Measurements from ENCODE around the gene PCMTD2.

Gene PCMTD2

GRCh38 chr20:64253000-64253383 is 2.6 kb upstream of the PCMTD2 start:
- peaks cover 10% of the 10 kb centered on the region for H3K4me1 ChIP-seq (ENCODE audit: low read depth, poor library complexity, severe bottlenecking)
- H3K4me3 ChIP-seq (IDR thresholded peaks at IDR 0.05; ENCODE audit: insufficient read depth, low read depth, low read length), result no peak overlapping the region
- no peaks in the 10 kb centered on the region for H3K36me3 ChIP-seq (ENCODE audit: insufficient read depth)
- H3K27me3 ChIP-seq (ENCODE audit: insufficient read depth, low read depth), result peaks cover 38% of the 10 kb centered on the region
- TF ChIP-seq, protein P1, sequence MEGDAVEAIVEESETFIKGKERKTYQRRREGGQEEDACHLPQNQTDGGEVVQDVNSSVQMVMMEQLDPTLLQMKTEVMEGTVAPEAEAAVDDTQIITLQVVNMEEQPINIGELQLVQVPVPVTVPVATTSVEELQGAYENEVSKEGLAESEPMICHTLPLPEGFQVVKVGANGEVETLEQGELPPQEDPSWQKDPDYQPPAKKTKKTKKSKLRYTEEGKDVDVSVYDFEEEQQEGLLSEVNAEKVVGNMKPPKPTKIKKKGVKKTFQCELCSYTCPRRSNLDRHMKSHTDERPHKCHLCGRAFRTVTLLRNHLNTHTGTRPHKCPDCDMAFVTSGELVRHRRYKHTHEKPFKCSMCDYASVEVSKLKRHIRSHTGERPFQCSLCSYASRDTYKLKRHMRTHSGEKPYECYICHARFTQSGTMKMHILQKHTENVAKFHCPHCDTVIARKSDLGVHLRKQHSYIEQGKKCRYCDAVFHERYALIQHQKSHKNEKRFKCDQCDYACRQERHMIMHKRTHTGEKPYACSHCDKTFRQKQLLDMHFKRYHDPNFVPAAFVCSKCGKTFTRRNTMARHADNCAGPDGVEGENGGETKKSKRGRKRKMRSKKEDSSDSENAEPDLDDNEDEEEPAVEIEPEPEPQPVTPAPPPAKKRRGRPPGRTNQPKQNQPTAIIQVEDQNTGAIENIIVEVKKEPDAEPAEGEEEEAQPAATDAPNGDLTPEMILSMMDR (conservative IDR thresholded peaks at IDR 0.05; ENCODE audit: low read depth, low read length), result no peak
- no peaks in the 10 kb centered on the region for H4K20me1 ChIP-seq (ENCODE audit: insufficient read depth)
- H3K27ac ChIP-seq, result no peak overlapping the region
- H3K79me2 ChIP-seq (ENCODE audit: insufficient read depth, low read depth), result peaks cover 15% of the 10 kb centered on the region; the same call in 1 of the 2 replicates
- H3K9ac ChIP-seq, result no peak overlapping the region
- no peak overlapping the region for H3K4me2 ChIP-seq
- H2AFZ ChIP-seq (ENCODE audit: low read depth), result no peak overlapping the region

DNA sequence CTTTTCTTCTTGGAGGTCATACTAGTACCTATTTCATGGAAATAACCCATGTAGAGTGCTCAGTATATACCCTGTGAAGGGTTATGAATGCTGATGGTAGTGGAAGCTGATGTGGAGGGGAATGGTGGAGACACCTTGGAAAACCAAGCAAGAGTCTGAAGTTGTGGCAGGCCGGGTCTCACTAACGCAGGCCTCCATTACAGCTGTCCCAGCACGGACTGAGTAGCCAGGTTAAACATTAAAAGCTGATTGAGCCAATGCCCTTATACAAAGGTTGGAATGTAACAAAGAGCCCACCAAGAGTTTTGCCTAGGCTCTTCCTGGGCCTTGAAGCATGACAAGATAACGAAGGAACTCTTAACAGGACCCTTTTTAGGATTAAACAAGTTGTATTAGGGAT is 2.1 kb upstream of the PCMTD2 start:
- Histone ChIP-seq H3K27me3 (ENCODE audit: insufficient read depth, low read depth) (peaks cover 35% of the 10 kb centered on the region), H4K20me1 (ENCODE audit: insufficient read depth) (no peaks in the 10 kb centered on the region), H3K9ac (no peak overlapping the region), H3K79me2 (ENCODE audit: insufficient read depth, low read depth) (peaks cover 19% of the 10 kb centered on the region; the same call in 1 of the 2 replicates), H3K4me1 (ENCODE audit: low read depth, poor library complexity, severe bottlenecking) (peaks cover 10% of the 10 kb centered on the region), H3K36me3 (ENCODE audit: insufficient read depth) (no peaks in the 10 kb centered on the region), H3K27ac (no peak overlapping the region), H3K4me2 (no peak overlapping the region), H3K4me3 (IDR thresholded peaks at IDR 0.05; ENCODE audit: insufficient read depth, low read depth, low read length) (no peak overlapping the region), H2AFZ (ENCODE audit: low read depth) (no peak overlapping the region)
- TF ChIP-seq, protein P1 (conservative IDR thresholded peaks at IDR 0.05; ENCODE audit: low read depth, low read length), result no peak

DNA sequence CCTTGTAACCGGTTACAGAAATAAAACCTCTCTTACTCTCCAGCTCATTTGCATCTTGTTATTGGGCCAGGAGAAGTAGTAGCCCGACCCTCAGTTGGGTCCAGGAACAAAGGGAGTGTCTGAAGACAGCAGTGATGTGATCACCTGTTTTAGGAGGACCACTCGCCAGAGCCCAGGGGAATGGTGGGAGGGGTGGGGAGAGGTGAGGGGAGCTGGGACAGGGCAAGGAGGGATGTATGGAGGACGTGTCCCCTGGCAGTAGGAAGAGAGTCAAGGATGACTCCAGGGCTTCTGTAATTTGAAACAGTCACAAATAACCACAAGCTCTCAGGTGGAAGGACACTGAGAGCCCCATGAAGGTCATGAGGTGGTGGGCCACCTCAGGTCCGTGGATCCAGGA is 1.4 kb upstream of the PCMTD2 start:
- TF ChIP-seq, protein P1 (conservative IDR thresholded peaks at IDR 0.05; ENCODE audit: low read depth, low read length), result no peak

GRCh38 chr20:64254571-64255360 is 782 bp upstream of the PCMTD2 start:
- Histone ChIP-seq H2AFZ (ENCODE audit: low read depth) (peak overlapping the region; percentile 93), H3K4me1 (ENCODE audit: low read depth, poor library complexity, severe bottlenecking) (peaks cover 10% of the 10 kb centered on the region), H3K79me2 (ENCODE audit: insufficient read depth, low read depth) (peaks cover 19% of the 10 kb centered on the region), H3K27ac (no peak overlapping the region), H3K4me3 (IDR thresholded peaks at IDR 0.05; ENCODE audit: insufficient read depth, low read depth, low read length) (no peak overlapping the region), H3K27me3 (ENCODE audit: insufficient read depth, low read depth) (peaks cover 22% of the 10 kb centered on the region; the same call in 1 of the 2 replicates), H4K20me1 (ENCODE audit: insufficient read depth) (no peaks in the 10 kb centered on the region), H3K9ac (peak overlapping the region; percentile 33; the same call in 1 of the 2 replicates), H3K36me3 (ENCODE audit: insufficient read depth) (no peaks in the 10 kb centered on the region), H3K4me2 (peak overlapping the region; percentile 85)
- TF ChIP-seq, protein P1 (conservative IDR thresholded peaks at IDR 0.05; ENCODE audit: low read depth, low read length), result no peak

More for the DNA sequence above, 1.4 kb upstream of the PCMTD2 start:
- Histone ChIP-seq H3K4me1 (ENCODE audit: low read depth, poor library complexity, severe bottlenecking) (peaks cover 10% of the 10 kb centered on the region), H3K27ac (no peak overlapping the region), H3K4me3 (IDR thresholded peaks at IDR 0.05; ENCODE audit: insufficient read depth, low read depth, low read length) (no peak overlapping the region), H2AFZ (ENCODE audit: low read depth) (no peak overlapping the region), H3K36me3 (ENCODE audit: insufficient read depth) (no peaks in the 10 kb centered on the region), H3K79me2 (ENCODE audit: insufficient read depth, low read depth) (peaks cover 19% of the 10 kb centered on the region), H3K27me3 (ENCODE audit: insufficient read depth, low read depth) (peaks cover 28% of the 10 kb centered on the region), H4K20me1 (ENCODE audit: insufficient read depth) (no peaks in the 10 kb centered on the region), H3K9ac (no peak overlapping the region), H3K4me2 (no peak overlapping the region)

All from KMS-11 (cell line).